Calu3 (cell line): ENCODE data around the gene MSTN. TPM values are rescaled to one million over a fixed set of nuclear protein-coding genes. Genes with fewer than 3 reads are reported as not detected.

Experiments used
- BruUV-seq: library from RNA; stranded (reverse); fragments of 400-500 nt; replicated peaks from 2 replicates; lab custom pipeline; 2021; lab: Mats Ljungman, UMichigan
- CTCF ChIA-PET: fragments of 300-600 bp; sonication (Branson Sonifier 250); formaldehyde crosslinking; loops from one replicate; lab custom pipeline; 2022; ENCODE audit warnings: antibody characterized with exemption; lab: Charles Lee
- DNase-seq: peaks from one replicate; pipeline ENCODE4 v3.0.0; 2022
- H3K27ac Mint-ChIP-seq: one replicate; pipeline ENCODE4 v1.8.0; 2022; ENCODE audit warnings: mixed read lengths; ENCODE audit not compliant: unreplicated experiment
- H3K27me3 Mint-ChIP-seq: one replicate; pipeline ENCODE4 v1.8.0; 2022; ENCODE audit warnings: mixed read lengths; ENCODE audit not compliant: unreplicated experiment
- H3K36me3 Mint-ChIP-seq: one replicate; pipeline ENCODE4 v1.8.0; 2022; ENCODE audit warnings: mild to moderate bottlenecking, moderate library complexity, mixed read lengths; ENCODE audit not compliant: insufficient read depth, unreplicated experiment
- H3K4me1 Mint-ChIP-seq: one replicate; pipeline ENCODE4 v1.8.0; 2022; ENCODE audit warnings: mild to moderate bottlenecking, low read depth, mixed read lengths; ENCODE audit not compliant: unreplicated experiment
- H3K4me3 Mint-ChIP-seq: one replicate; pipeline ENCODE4 v1.8.0; 2022; ENCODE audit warnings: mild to moderate bottlenecking, low read depth, moderate library complexity, mixed read lengths; ENCODE audit not compliant: unreplicated experiment
- H3K9me3 Mint-ChIP-seq: one replicate; pipeline ENCODE4 v1.8.0; 2022; ENCODE audit warnings: low read depth, mixed read lengths; ENCODE audit not compliant: unreplicated experiment
- CTCF ChIP-seq: fragments of 200-600 bp; IDR thresholded peaks from one replicate; pipeline ENCODE4 v1.8.0; 2022; ENCODE audit warnings: antibody characterized with exemption; ENCODE audit not compliant: unreplicated experiment
- intact Hi-C: fragments of 100-400 bp; cut with micrococcal nuclease; formaldehyde crosslinking; loops from one replicate; pipeline ENCODE4 v1.10.0; 2022; ENCODE audit not compliant: unreplicated experiment
- total RNA-seq: library from RNA; stranded (reverse); gene quantifications from 2 replicates; pipeline ENCODE4 v1.2.3, GENCODE V29; 2022

Gene MSTN
- total RNA-seq, 1 experiment from 2014 or later: 0.24 TPM

DNA sequence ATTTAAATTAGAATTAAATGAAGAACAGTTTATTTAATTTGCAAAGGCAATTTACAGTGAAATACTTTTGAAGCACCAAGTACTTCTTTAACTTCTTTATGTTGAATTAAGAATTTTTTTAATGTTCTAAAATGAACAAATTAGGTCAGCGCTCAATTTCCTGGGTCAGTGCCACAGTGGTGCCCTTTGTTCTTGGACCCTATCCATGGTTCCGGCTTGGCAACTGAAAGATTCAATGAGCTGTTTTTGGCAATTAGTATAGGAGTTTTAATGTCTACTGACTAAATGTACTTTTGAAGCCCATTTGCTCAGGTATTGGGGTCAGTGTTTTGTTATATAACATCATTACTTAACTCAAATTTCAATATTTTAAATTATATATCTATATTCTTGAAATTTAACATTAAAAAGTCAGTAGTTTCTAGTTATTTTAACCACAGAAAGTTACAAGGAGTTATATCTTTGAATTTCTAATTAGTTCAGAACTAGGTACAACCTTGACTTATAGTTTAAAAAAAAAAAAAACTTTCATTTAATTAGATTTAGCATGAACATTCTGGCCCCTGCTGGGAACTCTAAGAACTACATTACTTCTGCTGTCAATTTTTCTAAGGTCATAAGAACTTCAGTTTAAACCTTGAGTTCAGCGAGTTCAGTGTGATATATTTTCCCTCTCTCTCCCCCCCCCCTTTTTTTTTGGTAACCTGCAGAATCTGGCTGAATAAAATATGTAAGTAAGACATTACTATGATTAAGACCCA, 7.6 kb upstream of the MSTN start:
- TF ChIP-seq CTCF: peak; percentile 45
- no TSS peak for BruUV-seq
- CTCF ChIA-PET: no interaction called here
- Mint-ChIP-seq H3K27me3 (no peaks in the 10 kb centered on the region), H3K36me3 (no peaks in the 10 kb centered on the region), H3K4me1 (no peaks in the 10 kb centered on the region), H3K27ac (no peak overlapping the region), H3K4me3 (no peak overlapping the region), H3K9me3 (no peaks in the 10 kb centered on the region)
- intact Hi-C loops: loop anchor here (1.0 to 5.0 kb wide), 4 partner anchors 46 to 413 kb away; no protein-coding TSS in a partner anchor
- peak; percentile 45 for DNase-seq

- H3K27ac Mint-ChIP-seq: no peak overlapping the region
- H3K36me3 Mint-ChIP-seq: no peaks in the 10 kb centered on the region
- no TSS peak for BruUV-seq
These were observed 6.2 kb upstream of the MSTN start for GRCh38 chr2:190068764-190069163.

GRCh38 chr2:190065839-190066238, 3.3 kb upstream of the MSTN start:
- TF ChIP-seq CTCF: no peak
- Mint-ChIP-seq H3K9me3 (no peaks in the 10 kb centered on the region), H3K27me3 (no peaks in the 10 kb centered on the region), H3K36me3 (no peaks in the 10 kb centered on the region), H3K4me1 (no peaks in the 10 kb centered on the region), H3K27ac (no peak overlapping the region), H3K4me3 (no peak overlapping the region)
- no TSS peak for BruUV-seq
- CTCF ChIA-PET: no interaction called here
- intact Hi-C loops: no loop called here
- DNase-seq: no peak

More at GRCh38 chr2:190068764-190069163, 6.2 kb upstream of the MSTN start:
- DNase-seq: no peak
- Mint-ChIP-seq H3K4me1 (no peaks in the 10 kb centered on the region), H3K27me3 (no peaks in the 10 kb centered on the region), H3K9me3 (no peaks in the 10 kb centered on the region), H3K4me3 (no peak overlapping the region)
- intact Hi-C loops: no loop called here
- CTCF ChIA-PET: interaction anchor here (1.5 kb wide), 1 partner anchor 270 kb away, joined by 6 read pairs; no protein-coding TSS in a partner anchor
- no peak for TF ChIP-seq CTCF

GRCh38 chr2:190063624-190064023, 1.1 kb upstream of the MSTN start:
- no TSS peak for BruUV-seq
- TF ChIP-seq CTCF: no peak
- no peaks in the 10 kb centered on the region for H3K4me1 Mint-ChIP-seq
- no peak overlapping the region for H3K27ac Mint-ChIP-seq
- H3K9me3 Mint-ChIP-seq: no peaks in the 10 kb centered on the region
- no peak overlapping the region for H3K4me3 Mint-ChIP-seq
- DNase-seq: no peak
- CTCF ChIA-PET: no interaction called here
- no peaks in the 10 kb centered on the region for H3K36me3 Mint-ChIP-seq
- intact Hi-C loops: no loop called here
- no peaks in the 10 kb centered on the region for H3K27me3 Mint-ChIP-seq
